Esophagus squamous epithelium (tissue), 5 donors: ENCODE results near the gene IFNGR2. TPM values are rescaled to one million over a fixed set of nuclear protein-coding genes. Genes with fewer than 3 reads are reported as not detected.
A peak's percentile ranks its signal among the peaks of the same experiment; 100 is the strongest.

Experiments
- DNase-seq: peaks from one replicate; lab custom pipeline; 2025; lab: John Stamatoyannopoulos, UW
- H3K27ac ChIP-seq, 4 donors: fragments of 200-600 bp; sonication (generic); one replicate each; pipeline ENCODE4 v1.5.1; 2016 to 2019; ENCODE audit warnings: mild to moderate bottlenecking in 1 of 4
- H3K27me3 ChIP-seq, 4 donors: fragments of 200-600 bp; sonication (generic); 1 replicate in 3 of 4; 2 replicates in 1 of 4; pipeline versions ENCODE4 v1.5.1 to v1.6.0; 2017 to 2021; ENCODE audit warnings: antibody characterized with exemption in 1 of 4
- H3K36me3 ChIP-seq, 3 donors: fragments of 200-600 bp; sonication (generic); one replicate each; pipeline ENCODE4 v1.5.1; 2016 to 2019
- H3K4me1 ChIP-seq, 3 donors: fragments of 200-600 bp; sonication (generic); one replicate each; pipeline ENCODE4 v1.5.1; 2017 to 2019
- H3K4me3 ChIP-seq, 4 donors: fragments of 200-600 bp; sonication (generic); 1 replicate in 3 of 4; 2 replicates in 1 of 4; pipeline ENCODE4 v1.5.1; 2016 to 2019; ENCODE audit warnings: mild to moderate bottlenecking in 2 of 4, moderate library complexity in 1 of 4
- H3K9me3 ChIP-seq, 3 donors: fragments of 200-600 bp; sonication (generic); one replicate each; pipeline ENCODE4 v1.5.1; 2016 to 2019
- POLR2A ChIP-seq, 4 donors: fragments of 450-650 bp; IDR thresholded peaks; one replicate each; pipeline ENCODE4 v1.6.1; 2017; ENCODE audit warnings: antibody characterized with exemption in 4 of 4, mild to moderate bottlenecking in 4 of 4, moderate library complexity in 3 of 4
- WGBS, 2 donors: methylation state at CpG; one replicate each; pipeline ENCODE4 v1.1.5; 2018; 5-methylcytosine and 5-hydroxymethylcytosine counted together
- intact Hi-C: fragments of 100-400 bp; cut with DNase I; formaldehyde crosslinking; loops from one replicate; pipeline ENCODE4 v1.15.0; 2022
- total RNA-seq, 4 donors: library from RNA; depleted of rRNA; stranded (reverse); fragments of >200 nt; gene quantifications; one replicate each; pipeline ENCODE4 v1.1.0, GENCODE V29; 2016
- TF ChIP-seq, protein P1 (sequence below), 6 experiments: fragments of 450-650 bp in 4 of 6; fragments of 200-600 bp in 2 of 6; sonication (generic) in 2 of 6; IDR thresholded peaks; one replicate each; pipeline ENCODE4 v1.5.1; 2016 to 2019; ENCODE audit warnings: antibody characterized with exemption in 6 of 6, mild to moderate bottlenecking in 4 of 6, moderate library complexity in 4 of 6
- donor health status: DM: yes; HTN: yes; CAD: no.

The IFNGR2 gene
- total RNA-seq, 4 donors from 2014 or later, result 43.0 to 65.6 (median 61.1) TPM

DNA sequence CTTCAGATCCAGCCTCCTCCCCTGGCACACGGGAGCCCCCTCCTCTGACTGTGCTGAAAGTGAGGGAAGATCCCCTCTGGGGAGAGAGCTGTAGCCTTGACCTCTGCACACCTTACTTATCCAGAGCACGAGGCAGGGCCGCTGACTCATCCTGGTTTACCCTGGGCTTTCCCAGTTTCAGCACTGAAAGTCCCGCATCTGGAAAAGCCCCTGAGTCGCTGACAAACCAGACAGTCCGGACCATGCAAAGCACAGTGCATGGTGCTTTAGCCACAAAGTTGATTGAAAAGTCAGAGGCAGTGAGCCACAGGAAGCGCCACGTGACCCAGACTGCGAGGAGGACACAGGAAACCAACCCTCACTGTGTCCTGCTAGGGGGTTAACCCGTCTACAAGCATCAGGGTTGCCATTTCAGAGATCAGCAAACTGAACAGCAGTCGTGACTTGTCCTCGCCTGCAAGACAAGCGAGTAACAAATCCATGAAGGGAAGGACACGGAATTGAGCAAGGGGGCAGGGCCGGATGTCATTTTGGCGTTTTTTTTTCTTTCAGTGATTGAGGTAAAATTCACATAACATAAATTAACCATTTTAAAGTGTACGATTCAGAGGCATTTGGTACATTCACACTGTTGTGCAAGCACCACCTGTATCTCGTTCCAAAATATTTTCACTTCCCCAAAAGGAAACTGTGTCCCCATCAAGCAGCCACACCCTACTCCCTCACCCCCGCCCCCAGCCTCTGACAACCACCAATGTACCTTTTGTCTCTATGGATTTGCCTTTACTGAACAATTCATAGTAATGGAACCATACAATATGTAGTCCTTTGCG lies 19.9 kb upstream of the IFNGR2 start:
- Histone ChIP-seq H3K4me3 (peak overlapping the region; percentile 3 to 48 (median 22)), H3K4me1 (peaks cover 23 to 68% (median 47%) of the 10 kb centered on the region in 3 donors), H3K27ac (peak overlapping the region; percentile 79 to 91 (median 89)), H3K27me3 (no peaks in the 10 kb centered on the region), H3K36me3 (no peaks in the 10 kb centered on the region), H3K9me3 (no peaks in the 10 kb centered on the region)
- peak; percentile 48 for DNase-seq
- peak in 1 of 4 donors; percentile 47 for TF ChIP-seq POLR2A (IDR thresholded peaks at IDR 0.05)
- TF ChIP-seq, protein P1, sequence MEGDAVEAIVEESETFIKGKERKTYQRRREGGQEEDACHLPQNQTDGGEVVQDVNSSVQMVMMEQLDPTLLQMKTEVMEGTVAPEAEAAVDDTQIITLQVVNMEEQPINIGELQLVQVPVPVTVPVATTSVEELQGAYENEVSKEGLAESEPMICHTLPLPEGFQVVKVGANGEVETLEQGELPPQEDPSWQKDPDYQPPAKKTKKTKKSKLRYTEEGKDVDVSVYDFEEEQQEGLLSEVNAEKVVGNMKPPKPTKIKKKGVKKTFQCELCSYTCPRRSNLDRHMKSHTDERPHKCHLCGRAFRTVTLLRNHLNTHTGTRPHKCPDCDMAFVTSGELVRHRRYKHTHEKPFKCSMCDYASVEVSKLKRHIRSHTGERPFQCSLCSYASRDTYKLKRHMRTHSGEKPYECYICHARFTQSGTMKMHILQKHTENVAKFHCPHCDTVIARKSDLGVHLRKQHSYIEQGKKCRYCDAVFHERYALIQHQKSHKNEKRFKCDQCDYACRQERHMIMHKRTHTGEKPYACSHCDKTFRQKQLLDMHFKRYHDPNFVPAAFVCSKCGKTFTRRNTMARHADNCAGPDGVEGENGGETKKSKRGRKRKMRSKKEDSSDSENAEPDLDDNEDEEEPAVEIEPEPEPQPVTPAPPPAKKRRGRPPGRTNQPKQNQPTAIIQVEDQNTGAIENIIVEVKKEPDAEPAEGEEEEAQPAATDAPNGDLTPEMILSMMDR (IDR thresholded peaks at IDR 0.05), result no peak
- 9 to 19% methylated on average over 14 to 15 of the region's 20 CpGs for WGBS, 2 donors
- intact Hi-C loops, result no loop called here

DNA sequence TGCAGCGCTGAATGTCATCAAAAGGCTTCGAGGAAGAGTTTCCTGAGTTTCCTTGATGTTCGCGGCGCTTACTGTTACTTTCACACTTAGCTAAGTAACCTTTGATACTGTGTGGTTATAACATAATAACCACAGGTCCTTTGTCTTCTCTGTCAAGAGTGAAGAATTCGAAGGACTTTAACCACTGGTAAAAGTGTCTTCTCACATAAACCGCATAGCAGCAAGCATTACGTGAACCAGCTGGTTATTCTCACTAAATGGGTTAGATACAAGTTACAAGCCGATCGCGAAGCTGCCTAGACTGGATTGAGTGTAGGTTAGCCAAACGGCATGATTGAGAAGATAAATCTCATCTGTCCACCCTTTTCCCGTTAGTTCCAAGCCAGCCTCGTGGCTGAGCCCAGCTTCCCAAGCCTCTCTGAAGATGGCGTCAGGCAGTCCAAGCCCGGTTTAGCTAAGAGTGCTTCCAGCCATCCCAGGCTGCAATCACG lies 18.3 kb upstream of the IFNGR2 start:
- H3K36me3 ChIP-seq, result no peaks in the 10 kb centered on the region
- TF ChIP-seq, protein P1 (IDR thresholded peaks at IDR 0.05), result no peak
- TF ChIP-seq POLR2A (IDR thresholded peaks at IDR 0.05), result no peak
- intact Hi-C loops, result no loop called here
- H3K27me3 ChIP-seq, result no peaks in the 10 kb centered on the region
- H3K9me3 ChIP-seq, result no peaks in the 10 kb centered on the region
- H3K4me3 ChIP-seq, result no peak overlapping the region
- peaks cover 23 to 59% (median 40%) of the 10 kb centered on the region in 3 donors for H3K4me1 ChIP-seq
- DNase-seq, result no peak
- 70 to 80% methylated on average over 12 to 16 of the region's 17 CpGs for WGBS, 2 donors
- H3K27ac ChIP-seq, result peak overlapping the region in 1 of 4 donors; percentile 3

DNA sequence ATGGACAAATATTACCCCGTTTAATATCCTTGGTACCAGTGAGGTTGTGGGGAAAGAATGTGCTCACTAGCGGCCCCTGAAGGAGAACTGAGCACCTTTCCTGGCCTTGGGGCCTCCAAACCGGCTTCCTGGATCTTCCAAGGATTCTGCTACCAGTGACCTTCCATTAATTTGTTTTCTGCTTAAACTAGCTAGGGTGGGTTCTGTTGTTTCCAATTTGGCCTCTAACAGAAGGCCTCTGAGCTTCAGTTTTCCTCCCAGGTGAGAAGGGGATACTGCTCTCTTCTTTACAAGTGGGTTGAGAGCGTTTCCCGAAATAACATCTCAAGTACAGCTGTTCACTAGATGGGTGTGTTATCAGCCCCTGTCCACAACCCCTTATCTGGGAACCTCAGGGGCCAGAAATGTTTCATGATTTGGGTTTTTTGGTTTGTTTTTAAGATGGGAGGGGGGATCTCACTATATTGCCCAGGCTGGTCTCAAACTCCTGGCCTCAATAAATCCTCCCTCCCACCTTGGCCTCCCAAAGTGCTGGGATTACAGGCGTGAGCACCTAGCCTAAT lies 16.9 kb upstream of the IFNGR2 start:
- 86 to 87% methylated on average over 5 to 6 of the region's 6 CpGs for WGBS, 2 donors
- DNase-seq, result no peak
- intact Hi-C loops, result no loop called here

DNA sequence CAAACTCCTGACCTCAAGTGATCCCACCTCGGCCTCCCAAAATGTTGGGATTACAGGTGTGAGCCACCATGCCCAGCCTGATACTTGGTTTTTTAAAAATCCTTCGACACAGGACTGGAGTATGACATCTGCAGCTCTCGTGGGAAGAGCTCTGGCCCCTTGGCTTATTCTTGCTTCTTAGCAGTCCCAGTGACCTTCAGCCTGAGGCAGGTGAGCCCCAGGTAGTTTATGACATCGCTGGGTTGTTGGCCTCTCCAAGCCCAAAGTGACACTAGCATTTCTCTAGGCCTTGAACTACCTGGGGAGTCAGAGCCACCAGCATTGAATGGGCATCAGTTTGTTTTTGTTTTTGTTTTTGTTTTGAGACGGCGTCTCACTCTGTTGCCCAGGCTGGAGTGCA lies 15.9 kb upstream of the IFNGR2 start:
- intact Hi-C loops, result no loop called here
- Histone ChIP-seq H3K27me3 (no peaks in the 10 kb centered on the region), H3K9me3 (no peaks in the 10 kb centered on the region), H3K4me3 (no peak overlapping the region), H3K4me1 (peaks cover 8 to 59% (median 29%) of the 10 kb centered on the region in 3 donors), H3K27ac (no peak overlapping the region), H3K36me3 (no peaks in the 10 kb centered on the region)
- 90 to 91% methylated on average over 5 of the region's 6 CpGs for WGBS, 2 donors
- DNase-seq, result no peak
- TF ChIP-seq POLR2A (IDR thresholded peaks at IDR 0.05), result no peak
- TF ChIP-seq, protein P1 (IDR thresholded peaks at IDR 0.05), result no peak

More for the DNA sequence above, 16.9 kb upstream of the IFNGR2 start:
- Histone ChIP-seq H3K27me3 (no peaks in the 10 kb centered on the region), H3K9me3 (no peaks in the 10 kb centered on the region), H3K27ac (no peak overlapping the region), H3K36me3 (no peaks in the 10 kb centered on the region), H3K4me1 (peaks cover 17 to 59% (median 38%) of the 10 kb centered on the region in 3 donors), H3K4me3 (no peak overlapping the region)
- TF ChIP-seq, protein P1 (IDR thresholded peaks at IDR 0.05), result peak in 1 of 6 experiments; percentile 31
- TF ChIP-seq POLR2A (IDR thresholded peaks at IDR 0.05), result no peak

DNA sequence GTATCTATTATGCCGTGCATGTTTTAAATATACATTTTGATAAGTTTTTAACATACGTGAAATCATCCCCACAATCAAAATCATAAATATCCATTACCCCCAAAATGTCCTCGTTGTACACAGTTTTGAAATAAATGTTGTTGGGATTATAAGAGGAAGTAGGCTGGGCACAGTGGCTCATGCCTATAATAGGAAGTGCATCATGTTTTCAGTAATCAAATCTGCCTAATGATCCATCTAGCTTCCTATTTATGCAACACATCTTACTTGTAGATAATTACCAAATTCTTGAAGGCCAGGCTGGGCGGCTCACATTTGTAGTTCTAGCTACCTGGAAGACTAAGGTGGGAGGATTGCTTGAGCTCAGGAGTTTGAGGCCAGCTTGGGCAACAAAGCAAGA lies 15.0 kb upstream of the IFNGR2 start:
- 67 to 71% methylated on average over 4 of the region's 4 CpGs for WGBS, 2 donors
- H3K27ac ChIP-seq, result no peak overlapping the region
- H3K4me1 ChIP-seq, result peaks cover 0 to 59% (median 20%) of the 10 kb centered on the region in 3 donors
- TF ChIP-seq, protein P1 (IDR thresholded peaks at IDR 0.05), result no peak
- no peak for TF ChIP-seq POLR2A (IDR thresholded peaks at IDR 0.05)
- H3K4me3 ChIP-seq, result no peak overlapping the region
- H3K36me3 ChIP-seq, result no peaks in the 10 kb centered on the region
- no peak for DNase-seq
- H3K27me3 ChIP-seq, result no peaks in the 10 kb centered on the region
- H3K9me3 ChIP-seq, result no peaks in the 10 kb centered on the region
- intact Hi-C loops, result no loop called here
